KBM-7 (cell line): ENCODE data around the gene MMP3.

Experiments
- DNase-seq: peaks from one replicate; pipeline ENCODE4 v3.0.0-alpha.2; 2015
- in situ Hi-C: fragments of 300-500 bp; cut with MboI; formaldehyde crosslinking; loops from 2 replicates; pipeline ENCODE4 v1.14.3; 2020; ENCODE audit warnings: low sequenced_read_pairs, low pct_unique_long_range_greater_than_20kb, mixed read lengths

MMP3 gene

DNA sequence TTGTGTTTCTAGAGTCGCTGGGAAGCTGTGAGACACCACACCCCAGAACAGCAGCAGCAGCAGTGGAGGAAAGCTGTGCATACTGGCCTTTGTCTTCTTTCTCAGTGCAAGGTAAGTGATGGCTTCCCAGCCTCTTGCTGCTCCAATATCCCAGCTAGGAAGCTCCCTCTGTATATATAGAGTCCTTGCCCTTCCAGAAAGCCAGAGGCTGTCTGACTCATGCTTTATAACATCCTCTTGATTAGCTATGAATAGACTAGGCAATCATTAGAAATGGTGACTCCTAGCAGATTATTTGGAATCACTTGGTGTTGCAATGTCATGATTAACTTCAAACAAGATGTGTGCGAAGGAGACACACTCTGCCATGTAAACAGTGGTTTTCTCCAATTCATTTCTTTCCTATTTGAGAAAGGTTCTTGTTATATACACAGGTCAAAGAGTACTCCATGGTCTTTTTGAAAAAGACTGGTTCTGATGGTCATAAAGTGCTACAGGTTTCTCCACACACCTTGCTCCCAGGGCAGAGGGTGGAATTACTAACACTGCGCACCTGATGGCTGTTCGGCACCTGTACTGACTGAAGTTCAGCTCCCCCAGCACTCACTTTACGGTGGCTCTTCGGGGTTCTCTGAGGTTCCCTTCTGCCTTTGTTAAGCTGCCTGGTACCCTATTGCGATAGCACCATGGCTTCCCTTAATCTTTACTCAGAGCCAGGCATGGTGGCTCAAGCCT is 45.2 kb downstream of the MMP3 start, which contains the start of gene MMP1:
MMP1 (minus strand) TSS at position 149 of the 735 bp plus-strand sequence; CDS start at position 81, 68 bp downstream.
- in situ Hi-C loops: no loop called here
- no peak for DNase-seq

DNA sequence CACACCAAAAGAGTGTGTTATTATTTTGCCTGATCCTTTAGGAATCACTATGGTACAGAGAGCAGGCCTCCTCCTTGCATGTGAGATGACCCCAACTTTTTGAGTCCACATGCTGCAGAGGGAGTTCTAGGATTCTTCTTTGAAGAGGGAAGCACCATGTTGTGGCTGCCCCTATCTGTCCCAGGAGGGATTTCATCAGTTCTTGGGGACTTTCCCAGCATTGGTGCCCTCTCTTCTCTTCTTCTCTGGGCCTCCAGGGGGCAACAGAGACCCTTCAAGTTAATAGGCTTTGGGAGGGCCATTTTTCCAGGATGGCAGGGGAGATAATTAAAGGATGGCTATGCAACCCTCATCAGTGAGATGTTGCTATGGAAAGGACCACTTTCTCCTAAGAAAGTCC is 49.0 kb downstream of the MMP3 start:
- in situ Hi-C loops: no loop called here
- DNase-seq: peak; percentile 28

DNA sequence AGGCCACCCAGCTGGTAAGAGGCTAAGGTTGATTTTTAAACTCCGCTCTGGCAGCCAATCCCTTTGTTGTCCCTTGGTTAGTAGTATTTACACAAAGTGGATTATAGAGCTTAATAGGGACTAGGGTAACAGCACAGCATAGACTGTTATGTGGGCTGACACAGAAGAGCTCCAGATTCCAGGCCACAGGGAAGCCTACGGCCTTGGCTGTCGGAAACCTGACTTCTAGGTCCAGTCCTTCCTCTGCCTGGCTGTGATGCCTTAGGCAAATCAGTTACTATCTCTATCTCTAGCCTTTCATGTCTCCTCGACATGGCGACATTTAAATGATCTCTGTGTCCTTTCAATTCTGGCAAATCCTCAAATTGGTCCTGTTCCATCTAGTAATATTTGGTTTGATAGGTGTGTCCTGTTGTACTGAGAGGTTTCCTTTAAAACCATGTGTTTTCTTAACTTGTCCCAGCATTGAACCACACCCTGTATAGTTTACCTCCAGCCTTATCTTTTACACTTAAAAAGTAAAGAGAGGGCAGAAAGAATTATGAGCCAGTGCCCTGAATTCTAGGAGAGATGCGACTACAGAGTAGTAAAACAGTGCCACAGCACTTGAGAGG is 49.6 kb downstream of the MMP3 start:
- in situ Hi-C loops: no loop called here

GRCh38 chr11:102792604-102793003 is 50.8 kb downstream of the MMP3 start:
- DNase-seq: no peak

More for the DNA sequence above, 49.6 kb downstream of the MMP3 start:
- DNase-seq: no peak

GRCh38 chr11:102791271-102792036 is 52.0 kb downstream of the MMP3 start:
- no peak for DNase-seq
- in situ Hi-C loops: no loop called here

More at GRCh38 chr11:102792604-102793003, 50.8 kb downstream of the MMP3 start:
- in situ Hi-C loops: no loop called here

DNA sequence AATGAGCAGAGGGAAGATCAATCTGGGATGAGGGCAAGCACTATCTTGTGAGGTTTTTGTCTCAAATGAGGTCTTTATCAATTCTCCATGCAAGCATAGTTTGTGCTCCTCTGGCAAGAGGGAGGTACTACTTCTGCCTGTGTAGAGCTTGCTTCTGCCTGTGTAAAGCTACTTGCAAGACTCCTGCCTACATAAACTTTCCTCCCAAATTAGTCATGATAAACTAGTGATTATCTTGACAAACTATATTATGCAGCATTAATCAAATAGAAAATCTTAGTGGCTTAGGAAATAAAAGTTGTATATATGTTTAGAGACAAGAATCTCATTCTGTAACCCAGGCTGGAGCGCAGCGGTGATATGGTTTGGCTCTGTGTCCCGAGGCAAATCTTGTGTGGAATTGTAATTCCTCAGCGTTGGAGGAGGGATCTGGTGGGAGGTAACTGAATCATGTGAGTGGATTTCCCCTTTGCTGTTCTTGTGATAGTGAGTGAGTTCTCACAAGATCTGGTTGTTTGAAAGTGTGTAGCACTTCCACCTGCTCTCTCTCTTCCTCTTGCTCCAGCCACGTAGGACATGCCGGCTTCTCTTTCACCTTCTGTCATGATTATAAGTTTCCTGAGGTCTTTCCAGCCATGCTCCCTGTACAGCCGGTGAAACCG is 54.9 kb downstream of the MMP3 start:
- in situ Hi-C loops: no loop called here
- DNase-seq: no peak
